ENCODE data around the gene TLN1. TPM values are rescaled to one million over a fixed set of nuclear protein-coding genes. Genes with fewer than 3 reads are reported as not detected.

TLN1 gene
- total and polyA plus RNA-seq, 8 donors = 64.5 to 141 (median 81.0) TPM

DNA sequence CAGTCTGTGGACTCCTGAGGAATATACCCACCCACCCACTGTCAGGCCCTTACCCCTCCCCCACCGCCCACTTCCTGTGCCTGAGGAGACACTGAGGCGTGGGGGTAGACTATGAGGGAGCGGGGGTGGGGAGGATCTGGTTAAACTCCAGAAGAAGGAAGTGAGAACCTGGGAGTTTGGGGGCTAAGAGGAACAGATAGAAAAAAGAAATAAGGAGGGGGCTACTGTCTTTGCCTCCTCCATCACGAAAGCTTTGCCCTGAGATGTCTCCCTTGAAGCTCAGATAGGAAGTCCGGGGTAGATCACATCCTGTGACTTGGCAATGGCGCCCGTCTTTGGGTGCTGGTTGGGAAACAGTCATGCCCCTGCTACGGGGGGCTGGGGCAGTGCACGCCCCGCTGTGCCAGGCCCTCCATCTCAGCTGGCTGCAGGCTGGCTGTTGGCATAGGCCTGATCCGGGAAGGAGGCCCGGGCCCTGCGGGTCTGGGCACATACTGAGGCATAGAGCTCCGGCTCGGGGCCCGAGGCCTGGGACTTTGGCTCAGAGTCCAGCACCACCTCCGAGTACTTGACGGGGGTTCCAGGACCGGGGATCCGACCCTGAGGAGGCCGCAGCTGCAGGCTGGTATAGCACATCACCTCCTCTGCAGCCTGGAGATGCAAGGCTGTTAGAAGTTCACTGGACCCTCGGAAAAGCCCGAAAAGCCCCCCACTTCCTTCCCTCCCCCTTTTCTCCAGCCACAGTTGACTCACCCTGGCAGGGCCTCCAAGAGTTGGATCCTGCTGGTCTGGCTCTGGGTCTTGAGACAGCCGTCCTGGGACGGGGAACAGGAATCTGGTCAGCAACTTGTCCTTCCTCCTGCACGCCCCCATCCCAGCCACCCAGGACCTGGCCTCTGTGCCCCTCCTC lies 82.3 kb downstream of the TLN1 start:
- DNase-seq = peak in 1 of 6 donors; percentile 79
- no peaks in the 10 kb centered on the region for H3K9me3 ChIP-seq
- FAIRE-seq = no peak
- peaks cover 0 to 24% (median 0%) of the 10 kb centered on the region in 3 donors for H3K4me1 ChIP-seq
- intact Hi-C loops (cut with DNase I) = loop anchor here in 1 of 3 donors (10.0 kb wide), 1 partner anchor 55 kb away; no protein-coding TSS in a partner anchor
- no peak overlapping the region for H3K4me3 ChIP-seq
- H3K27ac ChIP-seq = no peak overlapping the region
- TF ChIP-seq, protein P1, sequence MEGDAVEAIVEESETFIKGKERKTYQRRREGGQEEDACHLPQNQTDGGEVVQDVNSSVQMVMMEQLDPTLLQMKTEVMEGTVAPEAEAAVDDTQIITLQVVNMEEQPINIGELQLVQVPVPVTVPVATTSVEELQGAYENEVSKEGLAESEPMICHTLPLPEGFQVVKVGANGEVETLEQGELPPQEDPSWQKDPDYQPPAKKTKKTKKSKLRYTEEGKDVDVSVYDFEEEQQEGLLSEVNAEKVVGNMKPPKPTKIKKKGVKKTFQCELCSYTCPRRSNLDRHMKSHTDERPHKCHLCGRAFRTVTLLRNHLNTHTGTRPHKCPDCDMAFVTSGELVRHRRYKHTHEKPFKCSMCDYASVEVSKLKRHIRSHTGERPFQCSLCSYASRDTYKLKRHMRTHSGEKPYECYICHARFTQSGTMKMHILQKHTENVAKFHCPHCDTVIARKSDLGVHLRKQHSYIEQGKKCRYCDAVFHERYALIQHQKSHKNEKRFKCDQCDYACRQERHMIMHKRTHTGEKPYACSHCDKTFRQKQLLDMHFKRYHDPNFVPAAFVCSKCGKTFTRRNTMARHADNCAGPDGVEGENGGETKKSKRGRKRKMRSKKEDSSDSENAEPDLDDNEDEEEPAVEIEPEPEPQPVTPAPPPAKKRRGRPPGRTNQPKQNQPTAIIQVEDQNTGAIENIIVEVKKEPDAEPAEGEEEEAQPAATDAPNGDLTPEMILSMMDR (IDR thresholded peaks at IDR 0.05) = no peak
- 84 to 88% methylated on average over 26 of the region's 26 CpGs for WGBS, 2 donors
- H3K36me3 ChIP-seq = no peaks in the 10 kb centered on the region
- ATAC-seq = no peak
- H3K27me3 ChIP-seq = no peaks in the 10 kb centered on the region

Small RNA genes lying within 50 kb of the gene (microRNA-seq; reads per million reads assigned to microRNA genes)
- gene MIR6852 (0.29 to 0.39 reads per million in 2 donors), gene MIR6853 (0 to 0.29 reads per million in 2 donors)

Other genes with a start within 250 kb of the TLN1 start
- gene RUSC2, start 242.1 kb downstream of the TLN1 start, total RNA-seq = 10 to 100 TPM in 4 of 6 donors, 1 to 10 TPM in 2; 9.0 to 22.1 (median 12.6) TPM
- gene RUSC2, start 242.1 kb downstream of the TLN1 start, polyA plus RNA-seq = 10 to 100 TPM; 24.0 to 27.1 TPM
- gene TESK1, start 126.9 kb downstream of the TLN1 start, total RNA-seq = 10 to 100 TPM; 12.1 to 23.0 (median 14.2) TPM
- gene TESK1, start 126.9 kb downstream of the TLN1 start, polyA plus RNA-seq = 10 to 100 TPM; 38.7 to 56.6 TPM
- 1 to 10 TPM in 5 of 6 donors, under 1 TPM in 1; 0.88 to 3.4 (median 2.9) TPM for gene CD72, start 113.8 kb downstream of the TLN1 start, total RNA-seq
- gene CD72, start 113.8 kb downstream of the TLN1 start, polyA plus RNA-seq = 1 to 10 TPM; 3.5 to 7.7 TPM
- gene SIT1, start 81.3 kb downstream of the TLN1 start, total RNA-seq = under 1 TPM in 4 of 6 donors, not detected in 2; 0.25 to 0.59 (median 0.46) TPM
- under 1 TPM; 0.27 to 0.45 TPM for gene SIT1, start 81.3 kb downstream of the TLN1 start, polyA plus RNA-seq
- over 10,000 TPM in 4 of 6 donors, 1,000 to 10,000 TPM in 2; 3,151 to 15,171 (median 11,469) TPM for gene RMRP, start 74.2 kb downstream of the TLN1 start, total RNA-seq
- gene RMRP, start 74.2 kb downstream of the TLN1 start, polyA plus RNA-seq = 100 to 1,000 TPM in 1 of 2 donors, 10 to 100 TPM in 1; 80.5 to 300 TPM
- 10 to 100 TPM; 13.8 to 32.6 (median 19.0) TPM for gene CCDC107, start 73.9 kb downstream of the TLN1 start, total RNA-seq
- gene CCDC107, start 73.9 kb downstream of the TLN1 start, polyA plus RNA-seq = 10 to 100 TPM; 55.4 to 84.7 TPM
- 1 to 10 TPM in 3 of 6 donors, under 1 TPM in 3; 0.20 to 1.2 (median 0.98) TPM for gene ARHGEF39, start 67.0 kb downstream of the TLN1 start, total RNA-seq
- gene ARHGEF39, start 67.0 kb downstream of the TLN1 start, polyA plus RNA-seq = 1 to 10 TPM; 1.4 to 2.0 TPM
- gene CA9, start 58.3 kb downstream of the TLN1 start, total RNA-seq = 10 to 100 TPM in 2 of 6 donors, 1 to 10 TPM in 4; 1.2 to 75.6 (median 5.7) TPM
- 10 to 100 TPM in 1 of 2 donors, 1 to 10 TPM in 1; 9.2 to 17.9 TPM for gene CA9, start 58.3 kb downstream of the TLN1 start, polyA plus RNA-seq
- 10 to 100 TPM; 11.3 to 52.8 (median 22.6) TPM for gene TPM2, start 42.3 kb downstream of the TLN1 start, total RNA-seq
- gene TPM2, start 42.3 kb downstream of the TLN1 start, polyA plus RNA-seq = 100 to 1,000 TPM; 204 to 227 TPM
- gene CREB3, start 471 bp upstream of the TLN1 start, total RNA-seq = 10 to 100 TPM; 15.7 to 24.3 (median 18.8) TPM
- 10 to 100 TPM; 23.9 to 29.6 TPM for gene CREB3, start 471 bp upstream of the TLN1 start, polyA plus RNA-seq
- 10 to 100 TPM; 22.0 to 40.6 (median 32.2) TPM for gene GBA2, start 17.0 kb upstream of the TLN1 start, total RNA-seq
- gene GBA2, start 17.0 kb upstream of the TLN1 start, polyA plus RNA-seq = 10 to 100 TPM; 69.5 to 91.3 TPM
- 10 to 100 TPM; 12.7 to 18.3 (median 15.0) TPM for gene RGP1, start 17.1 kb upstream of the TLN1 start, total RNA-seq
- gene RGP1, start 17.1 kb upstream of the TLN1 start, polyA plus RNA-seq = 1 to 10 TPM; 6.8 to 9.3 TPM
- 1 to 10 TPM in 1 of 6 donors, under 1 TPM in 1, not detected in 4; 0.67 to 2.3 TPM for gene MSMP, start 22.1 kb upstream of the TLN1 start, total RNA-seq
- gene MSMP, start 22.1 kb upstream of the TLN1 start, polyA plus RNA-seq = under 1 TPM in 1 of 2 donors, not detected in 1; 0.49 TPM
- gene NPR2, start 59.4 kb upstream of the TLN1 start, total RNA-seq = 1 to 10 TPM; 2.2 to 7.9 (median 2.7) TPM
- 10 to 100 TPM in 1 of 2 donors, 1 to 10 TPM in 1; 8.3 to 14.6 TPM for gene NPR2, start 59.4 kb upstream of the TLN1 start, polyA plus RNA-seq
- 1 to 10 TPM in 2 of 6 donors, under 1 TPM in 4; 0.52 to 1.8 (median 0.83) TPM for gene SPAG8, start 80.1 kb upstream of the TLN1 start, total RNA-seq
- 1 to 10 TPM; 1.6 to 3.1 TPM for gene SPAG8, start 80.1 kb upstream of the TLN1 start, polyA plus RNA-seq
- 10 to 100 TPM; 20.6 to 43.7 (median 29.7) TPM for gene HINT2, start 82.8 kb upstream of the TLN1 start, total RNA-seq
- gene HINT2, start 82.8 kb upstream of the TLN1 start, polyA plus RNA-seq = 10 to 100 TPM; 51.7 to 64.2 TPM
- gene FAM221B, start 96.5 kb upstream of the TLN1 start, total RNA-seq = not detected
- gene FAM221B, start 96.5 kb upstream of the TLN1 start, polyA plus RNA-seq = under 1 TPM in 1 of 2 donors, not detected in 1; 0.11 TPM
- gene TMEM8B, start 97.0 kb upstream of the TLN1 start, total RNA-seq = 10 to 100 TPM in 1 of 6 donors, 1 to 10 TPM in 5; 4.9 to 10.3 (median 7.0) TPM
- gene TMEM8B, start 97.0 kb upstream of the TLN1 start, polyA plus RNA-seq = 10 to 100 TPM; 11.1 to 17.2 TPM
- gene OR13J1, start 138.2 kb upstream of the TLN1 start, total RNA-seq = not detected
- gene OR13J1, start 138.2 kb upstream of the TLN1 start, polyA plus RNA-seq = not detected
- gene HRCT1, start 174.0 kb upstream of the TLN1 start, total RNA-seq = 1 to 10 TPM in 3 of 6 donors, under 1 TPM in 3; 0.43 to 1.5 (median 0.83) TPM
- 1 to 10 TPM in 1 of 2 donors, under 1 TPM in 1; 0.33 to 1.5 TPM for gene HRCT1, start 174.0 kb upstream of the TLN1 start, polyA plus RNA-seq
- under 1 TPM in 5 of 6 donors, not detected in 1; 0.12 to 0.74 (median 0.44) TPM for gene SPAAR, start 177.3 kb upstream of the TLN1 start, total RNA-seq
- 1 to 10 TPM in 1 of 2 donors, under 1 TPM in 1; 0.31 to 1.6 TPM for gene SPAAR, start 177.3 kb upstream of the TLN1 start, polyA plus RNA-seq
- gene OR2S2, start 226.0 kb upstream of the TLN1 start, total RNA-seq = not detected
- not detected for gene OR2S2, start 226.0 kb upstream of the TLN1 start, polyA plus RNA-seq